Heart left ventricle (tissue), 16 donors: ENCODE measurements around the gene RAD23A. TPM values are rescaled to one million over a fixed set of nuclear protein-coding genes. Genes with fewer than 3 reads are reported as not detected.

Experiments used
- ATAC-seq, 4 donors: fragments of 200-7000 bp; cut with Tn5 transposase; one replicate each; pipeline ENCODE4 v1.9.1; 2020 to 2022; ENCODE audit warnings: moderate library complexity in 4 of 4, mild to moderate bottlenecking in 3 of 4, moderate number of reproducible peaks in 1 of 4
- DNase-seq, 5 donors: peaks; one replicate each; pipeline ENCODE4 v3.0.0-alpha.2; 2020
- H3K27ac ChIP-seq, 12 donors: fragments of 200-600 bp; sonication (generic) in 4 of 12; one replicate each; pipeline versions ENCODE4 v1.5.0 to v1.8.0; 2016 to 2022; ENCODE audit warnings: mild to moderate bottlenecking in 2 of 12
- H3K27me3 ChIP-seq, 9 donors: fragments of 200-600 bp; sonication (generic) in 2 of 9; one replicate each; pipeline versions ENCODE4 v1.5.1 to v1.8.0; 2016 to 2022; ENCODE audit warnings: mild to moderate bottlenecking in 3 of 9
- H3K36me3 ChIP-seq, 9 donors: fragments of 200-600 bp; sonication (generic) in 2 of 9; one replicate each; pipeline versions ENCODE4 v1.5.0 to v1.8.0; 2018 to 2022; ENCODE audit warnings: mild to moderate bottlenecking in 2 of 9
- H3K4me1 ChIP-seq, 12 donors: fragments of 200-600 bp; sonication (generic) in 4 of 12; one replicate each; pipeline versions ENCODE4 v1.5.0 to v1.8.0; 2016 to 2022; ENCODE audit warnings: mild to moderate bottlenecking in 3 of 12
- H3K4me3 ChIP-seq, 12 donors: fragments of 200-600 bp; sonication (generic) in 4 of 12; one replicate each; pipeline versions ENCODE4 v1.5.0 to v1.8.0; 2017 to 2022; ENCODE audit warnings: mild to moderate bottlenecking in 9 of 12, moderate library complexity in 4 of 12
- H3K9me3 ChIP-seq, 12 donors: fragments of 200-600 bp; sonication (generic) in 4 of 12; one replicate each; pipeline versions ENCODE4 v1.5.0 to v1.8.0; 2016 to 2022; ENCODE audit warnings: mild to moderate bottlenecking in 1 of 12
- POLR2A ChIP-seq, 2 donors: fragments of 450-650 bp; IDR thresholded peaks; one replicate each; pipeline ENCODE4 v1.6.1; 2017; ENCODE audit warnings: antibody characterized with exemption in 2 of 2, mild to moderate bottlenecking in 2 of 2, moderate library complexity in 2 of 2
- WGBS, 4 donors: extraction: QIAGEN DNeasy Blood & Tissue Kit in 2 of 4; methylation state at CpG; one replicate each; pipeline versions ENCODE4 v1.1.5 to v1.1.7; 2013 to 2018; 5-methylcytosine and 5-hydroxymethylcytosine counted together
- intact Hi-C, 10 donors: fragments of 100-400 bp; cut with DNase I; formaldehyde crosslinking; loops; one replicate each; pipeline versions ENCODE4 v1.11.1 to v1.14.2; 2022
- long read RNA-seq, 3 donors: library from polyadenylated mRNA; unstranded; transcript quantifications; one replicate each; pipeline ENCODE4 v2.0.0, GENCODE V29; 2020 to 2021
- polyA plus RNA-seq, 2 donors: library from polyadenylated mRNA; stranded (reverse); fragments of 200-250 nt; gene quantifications; one replicate each; pipeline ENCODE4 v1.2.3, GENCODE V29; 2013
- total RNA-seq, 9 donors: library from RNA; depleted of rRNA in 2 of 9; stranded (reverse); fragments of >200 nt in 2 of 9; fragmentation: NEBNext Ultra II Directional in 3 of 9; extraction: Animal tissue kit (Norgen Biotek cat#: 25700) in 3 of 9; gene quantifications; one replicate each; pipeline versions ENCODE4 v1.1.0 to v1.2.4, GENCODE V29; 2016 to 2023
- TF ChIP-seq, protein P1 (sequence below), 12 donors: fragments of 200-600 bp; sonication (generic) in 4 of 12; IDR thresholded peaks; one replicate each; pipeline versions ENCODE4 v1.5.0 to v1.8.0; 2018 to 2022; ENCODE audit warnings: antibody characterized with exemption in 12 of 12, mild to moderate bottlenecking in 5 of 12
- donor health status: ischemic (EF 13 %, LVEDD 7.1; RV severe dilation, severe dysfunction).
- donor health status: healthy with polysubstance abuse.
- donor health status: DM: no; HTN: yes; CAD: no.
- donor health status: DM: no; HTN: no; CAD: no.
- donor health status: ischemic (EF 25% LVEDD 6.9; RV normal size, moderate dysfunction).
- donor health status: ischemic (EF 25% LVEDD 5.7; RV mildly dilated, moderate dysfunction).
- donor health status: healthy.
- donor health status: DM: yes; HTN: yes; CAD: no.
- donor health status: ischemic (EF 35%, LVEDD 5.7; RV mildly dilated, moderate dysfunction).
- donor health status: nonischemic (EF 11% LVEDD 7.7; RV severe dilation, severe dysfunction).
- donor health status: DM: yes; HTN: yes; CAD: no.
- donor health status: PGD.
- donor health status: ischemic (EF 29% LVEDD 5.4; RV normal size, mild dysfunction).
- donor health status: nonischemic (EF 23%, LVEDD 6.1; RV moderate dilation, normal function).

The RAD23A gene
- total RNA-seq: 100 to 1,000 TPM; 130 to 272 (median 161) TPM
- 100 to 1,000 TPM; 186 to 212 TPM for polyA plus RNA-seq
- long read RNA-seq, donor 1, transcript RAD23A-201 (9 exons, 1,736 nt): major isoform, 100 of 272 reads
- long read RNA-seq, donor 1, transcript RAD23A-203 (9 exons, 1,746 nt): minor isoform, 81 of 272 reads
- long read RNA-seq, donor 1, transcript RAD23A-207 (2 exons, 545 nt): minor isoform, 12 of 272 reads
- long read RNA-seq, donor 1, partial matches to known transcripts: 61 of 272 reads
- long read RNA-seq, donor 1, other reads (novel, unspliced or antisense): 17 of 272 reads
- long read RNA-seq, donor 2, transcript RAD23A-203 (9 exons, 1,746 nt): minor isoform, 289 of 690 reads
- long read RNA-seq, donor 2, transcript RAD23A-201 (9 exons, 1,736 nt): major isoform, 324 of 690 reads
- long read RNA-seq, donor 2, transcript RAD23A-207 (2 exons, 545 nt): minor isoform, 5 of 690 reads
- long read RNA-seq, donor 2, partial matches to known transcripts: 53 of 690 reads
- long read RNA-seq, donor 2, other reads (novel, unspliced or antisense): 17 of 690 reads
- long read RNA-seq, donor 3, transcript RAD23A-201 (9 exons, 1,736 nt): minor isoform, 79 of 240 reads
- long read RNA-seq, donor 3, transcript RAD23A-207 (2 exons, 545 nt): minor isoform, 14 of 240 reads
- long read RNA-seq, donor 3, transcript RAD23A-203 (9 exons, 1,746 nt): major isoform, 80 of 240 reads
- long read RNA-seq, donor 3, partial matches to known transcripts: 54 of 240 reads
- long read RNA-seq, donor 3, other reads (novel, unspliced or antisense): 13 of 240 reads

DNA sequence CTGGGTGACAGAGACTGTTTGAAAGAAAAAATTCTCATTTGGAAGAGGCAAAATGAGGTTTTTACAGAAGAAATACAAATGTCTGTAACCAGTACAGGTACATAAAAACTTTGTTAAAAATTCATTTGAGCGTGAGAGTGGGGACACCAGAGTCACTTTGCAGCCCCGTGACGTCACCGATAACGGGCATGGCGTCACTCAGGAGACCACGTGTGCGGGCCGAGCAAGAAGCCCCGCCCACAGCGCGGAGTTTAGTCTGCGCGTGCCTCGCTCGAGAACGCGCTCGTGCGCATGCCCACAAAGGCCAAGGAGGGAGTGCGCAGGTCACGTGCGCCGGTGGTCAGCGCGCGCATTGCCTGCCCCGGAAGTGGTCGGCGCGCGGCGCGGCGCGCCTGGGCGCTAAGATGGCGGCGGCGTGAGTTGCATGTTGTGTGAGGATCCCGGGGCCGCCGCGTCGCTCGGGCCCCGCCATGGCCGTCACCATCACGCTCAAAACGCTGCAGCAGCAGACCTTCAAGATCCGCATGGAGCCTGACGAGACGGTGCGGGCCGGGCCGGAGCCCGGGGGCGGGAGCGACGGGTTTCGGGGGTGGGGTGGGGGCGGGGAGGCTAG is at the start of gene RAD23A:
Gene RAD23A (plus strand): TSS at position 384 of the 613 bp plus-strand sequence. CDS start 87 bp downstream, at position 471.
- WGBS, 4 donors: 0 to 1% (median 1%) methylated on average over 34 to 62 of the region's 62 CpGs
- peak; percentile 92 to 94 (median 93) for ATAC-seq
- Histone ChIP-seq H3K36me3 (peaks cover 7 to 83% (median 76%) of the 10 kb centered on the region in 9 donors), H3K4me3 (peak within 1 kb of the TSS; percentile 63 to 96 (median 85)), H3K27me3 (no peaks in the 10 kb centered on the region), H3K27ac (peak within 1 kb of the TSS; percentile 83 to 97 (median 94)), H3K9me3 (no peaks in the 10 kb centered on the region), H3K4me1 (peaks cover 5 to 62% (median 35%) of the 10 kb centered on the region in 12 donors)
- DNase-seq: peak; percentile 97 to 99 (median 98)
- TF ChIP-seq POLR2A (IDR thresholded peaks at IDR 0.05): peak in 1 of 2 donors; percentile 87
- TF ChIP-seq, protein P1, sequence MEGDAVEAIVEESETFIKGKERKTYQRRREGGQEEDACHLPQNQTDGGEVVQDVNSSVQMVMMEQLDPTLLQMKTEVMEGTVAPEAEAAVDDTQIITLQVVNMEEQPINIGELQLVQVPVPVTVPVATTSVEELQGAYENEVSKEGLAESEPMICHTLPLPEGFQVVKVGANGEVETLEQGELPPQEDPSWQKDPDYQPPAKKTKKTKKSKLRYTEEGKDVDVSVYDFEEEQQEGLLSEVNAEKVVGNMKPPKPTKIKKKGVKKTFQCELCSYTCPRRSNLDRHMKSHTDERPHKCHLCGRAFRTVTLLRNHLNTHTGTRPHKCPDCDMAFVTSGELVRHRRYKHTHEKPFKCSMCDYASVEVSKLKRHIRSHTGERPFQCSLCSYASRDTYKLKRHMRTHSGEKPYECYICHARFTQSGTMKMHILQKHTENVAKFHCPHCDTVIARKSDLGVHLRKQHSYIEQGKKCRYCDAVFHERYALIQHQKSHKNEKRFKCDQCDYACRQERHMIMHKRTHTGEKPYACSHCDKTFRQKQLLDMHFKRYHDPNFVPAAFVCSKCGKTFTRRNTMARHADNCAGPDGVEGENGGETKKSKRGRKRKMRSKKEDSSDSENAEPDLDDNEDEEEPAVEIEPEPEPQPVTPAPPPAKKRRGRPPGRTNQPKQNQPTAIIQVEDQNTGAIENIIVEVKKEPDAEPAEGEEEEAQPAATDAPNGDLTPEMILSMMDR (IDR thresholded peaks at IDR 0.05): no peak
- intact Hi-C loops: no loop called here

DNA sequence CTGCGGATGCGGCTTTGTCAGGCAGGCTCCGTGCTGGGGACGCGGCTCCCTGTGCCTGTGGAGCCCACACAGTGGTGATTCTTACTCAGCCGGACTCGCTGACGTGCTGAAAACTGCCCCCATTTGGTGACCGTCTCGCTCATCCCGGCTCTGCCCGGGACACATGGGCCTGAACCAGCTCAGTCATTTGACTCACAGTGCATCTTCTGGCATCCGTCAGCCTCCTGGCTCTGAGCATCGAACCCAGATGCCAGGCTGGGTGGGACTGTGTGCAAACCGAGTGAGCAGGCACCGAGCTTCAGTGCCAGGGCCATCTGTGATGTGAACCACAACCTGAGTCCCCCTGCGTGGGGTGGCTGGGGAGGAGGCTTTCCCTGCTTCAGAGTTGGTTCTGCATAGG is 49.2 kb upstream of the RAD23A start:
- WGBS, 4 donors: 93 to 97% (median 96%) methylated on average over 5 to 17 of the region's 17 CpGs
- H3K36me3 ChIP-seq: peaks cover 0 to 65% (median 57%) of the 10 kb centered on the region in 9 donors
- no peak overlapping the region for H3K4me3 ChIP-seq
- H3K4me1 ChIP-seq: peaks cover 0 to 13% (median 8%) of the 10 kb centered on the region in 12 donors
- H3K9me3 ChIP-seq: no peaks in the 10 kb centered on the region
- DNase-seq: no peak
- TF ChIP-seq, protein P1 (IDR thresholded peaks at IDR 0.05): no peak
- no peak for TF ChIP-seq POLR2A (IDR thresholded peaks at IDR 0.05)
- intact Hi-C loops: loop anchor here in 1 of 10 donors (10.0 kb wide), 1 partner anchor 58 kb away; the partner anchor contains the start of gene GADD45GIP1
- no peaks in the 10 kb centered on the region for H3K27me3 ChIP-seq
- ATAC-seq: no peak
- no peak overlapping the region for H3K27ac ChIP-seq

DNA sequence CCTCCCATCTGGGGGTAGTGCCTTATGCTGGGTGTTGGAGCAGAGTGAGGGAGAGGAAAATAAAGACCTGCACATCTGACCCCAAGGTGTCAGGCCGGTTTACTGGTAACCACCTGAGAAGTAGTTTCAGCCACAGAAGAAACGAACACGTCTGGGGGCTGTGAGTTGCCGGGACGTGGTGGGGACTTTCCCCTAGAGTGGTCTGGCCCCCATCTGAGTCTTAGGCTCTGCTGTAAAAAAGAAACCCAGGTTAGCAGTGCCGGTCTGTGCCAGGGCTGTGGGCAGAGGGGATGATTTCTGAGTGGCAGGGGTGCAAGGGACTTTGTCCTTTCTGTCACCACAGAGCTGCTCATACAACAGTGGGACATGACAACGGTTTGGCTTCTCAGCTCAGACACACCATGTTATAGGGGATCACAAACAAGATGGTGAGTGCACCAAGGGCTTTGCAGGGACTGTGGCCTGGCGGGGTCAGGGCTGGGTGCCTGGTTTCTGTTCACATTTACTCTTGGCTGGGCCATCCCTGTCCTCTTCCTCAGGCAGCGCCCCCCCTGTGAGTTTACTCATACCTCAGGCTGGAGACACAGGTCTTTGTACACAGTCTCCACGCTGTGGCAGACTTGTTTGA is 45.7 kb upstream of the RAD23A start:
- Histone ChIP-seq H3K9me3 (no peaks in the 10 kb centered on the region), H3K36me3 (peaks cover 0 to 47% (median 39%) of the 10 kb centered on the region in 9 donors), H3K27ac (no peak overlapping the region), H3K27me3 (no peaks in the 10 kb centered on the region), H3K4me3 (no peak overlapping the region), H3K4me1 (no peaks in the 10 kb centered on the region)
- TF ChIP-seq POLR2A (IDR thresholded peaks at IDR 0.05): no peak
- ATAC-seq (no peak), DNase-seq (no peak)
- WGBS, 4 donors: 90 to 93% (median 92%) methylated on average over 10 of the region's 10 CpGs
- intact Hi-C loops: loop anchor here in 1 of 10 donors (10.0 kb wide), 1 partner anchor 55 kb away; the partner anchor contains the start of gene GADD45GIP1

DNA sequence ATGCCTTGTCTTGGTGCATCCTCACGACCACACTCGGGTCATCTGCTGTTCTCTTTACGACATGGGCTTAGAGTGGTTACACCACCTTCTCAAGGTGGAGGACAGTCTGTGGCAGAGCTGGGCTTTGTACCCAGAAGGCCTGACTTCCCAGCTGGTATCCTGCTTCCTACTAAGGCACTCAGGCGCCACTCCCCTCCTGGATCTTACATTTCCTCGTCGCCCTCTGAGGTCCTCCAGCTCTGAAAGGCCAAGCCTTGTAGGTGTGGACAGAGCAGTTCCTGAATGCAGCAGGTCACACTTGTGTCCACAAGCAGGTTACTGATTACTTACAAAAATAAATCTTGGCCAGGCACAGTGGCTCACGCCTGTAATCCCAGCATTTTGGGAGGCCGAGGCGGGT is 38.5 kb upstream of the RAD23A start:
- WGBS, 4 donors: 89 to 94% (median 92%) methylated on average over 9 of the region's 9 CpGs
- ATAC-seq: peak in 1 of 4 donors; percentile 48
- intact Hi-C loops: no loop called here

More for the DNA sequence above, 38.5 kb upstream of the RAD23A start:
- no peaks in the 10 kb centered on the region for H3K9me3 ChIP-seq
- H3K36me3 ChIP-seq: no peaks in the 10 kb centered on the region
- DNase-seq: no peak
- H3K4me1 ChIP-seq: peaks cover 0 to 1% (median under 1%) of the 10 kb centered on the region in 12 donors
- no peak overlapping the region for H3K4me3 ChIP-seq
- no peaks in the 10 kb centered on the region for H3K27me3 ChIP-seq
- no peak overlapping the region for H3K27ac ChIP-seq
- TF ChIP-seq POLR2A (IDR thresholded peaks at IDR 0.05): no peak
- TF ChIP-seq, protein P1 (IDR thresholded peaks at IDR 0.05): no peak
